ENCODE results near the gene GET4. TPM values are rescaled to one million over a fixed set of nuclear protein-coding genes. Genes with fewer than 3 reads are reported as not detected.

The GET4 gene
- total and polyA plus RNA-seq, 12 donors, result 38.3 to 190 (median 69.4) TPM

DNA sequence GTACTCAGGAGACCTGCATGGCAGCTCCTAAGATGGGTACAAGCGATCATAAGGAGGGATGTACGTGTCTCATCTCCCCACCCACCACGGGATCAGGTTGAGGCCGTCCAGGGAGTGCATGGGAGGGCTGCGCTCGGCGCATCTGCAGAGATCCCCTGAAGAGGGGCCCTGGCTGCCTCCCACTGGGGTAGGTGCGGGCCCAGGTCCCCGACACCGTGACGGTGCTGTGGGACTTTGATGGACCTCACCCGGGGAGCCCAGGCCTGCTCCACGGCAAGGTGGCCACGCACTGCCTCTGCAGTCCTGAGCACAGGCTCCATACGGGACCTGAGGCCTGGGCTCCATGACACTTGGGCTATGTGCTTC, 12.7 kb downstream of the GET4 start:
- Histone ChIP-seq H3K27ac (peak overlapping the region in 4 of 5 donors; percentile 40 to 87 (median 59)), H3K4me1 (replicated peaks in 1 of 2) (peaks cover 20 to 38% of the 10 kb centered on the region in 2 donors), H3K4me3 (no peak overlapping the region), H3K27me3 (no peaks in the 10 kb centered on the region), H3K9me3 (replicated peaks in 1 of 3) (no peaks in the 10 kb centered on the region), H3K36me3 (replicated peaks in 1 of 2) (peaks cover 0 to 56% of the 10 kb centered on the region in 2 donors)
- TF ChIP-seq, protein P1, sequence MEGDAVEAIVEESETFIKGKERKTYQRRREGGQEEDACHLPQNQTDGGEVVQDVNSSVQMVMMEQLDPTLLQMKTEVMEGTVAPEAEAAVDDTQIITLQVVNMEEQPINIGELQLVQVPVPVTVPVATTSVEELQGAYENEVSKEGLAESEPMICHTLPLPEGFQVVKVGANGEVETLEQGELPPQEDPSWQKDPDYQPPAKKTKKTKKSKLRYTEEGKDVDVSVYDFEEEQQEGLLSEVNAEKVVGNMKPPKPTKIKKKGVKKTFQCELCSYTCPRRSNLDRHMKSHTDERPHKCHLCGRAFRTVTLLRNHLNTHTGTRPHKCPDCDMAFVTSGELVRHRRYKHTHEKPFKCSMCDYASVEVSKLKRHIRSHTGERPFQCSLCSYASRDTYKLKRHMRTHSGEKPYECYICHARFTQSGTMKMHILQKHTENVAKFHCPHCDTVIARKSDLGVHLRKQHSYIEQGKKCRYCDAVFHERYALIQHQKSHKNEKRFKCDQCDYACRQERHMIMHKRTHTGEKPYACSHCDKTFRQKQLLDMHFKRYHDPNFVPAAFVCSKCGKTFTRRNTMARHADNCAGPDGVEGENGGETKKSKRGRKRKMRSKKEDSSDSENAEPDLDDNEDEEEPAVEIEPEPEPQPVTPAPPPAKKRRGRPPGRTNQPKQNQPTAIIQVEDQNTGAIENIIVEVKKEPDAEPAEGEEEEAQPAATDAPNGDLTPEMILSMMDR (IDR thresholded peaks at IDR 0.05), result no peak
- no peak for TF ChIP-seq POLR2A (IDR thresholded peaks at IDR 0.05)
- DNase-seq, result no peak
- intact Hi-C loops (cut with DNase I), result loop anchor here in 1 of 2 donors (10.0 kb wide), 1 partner anchor 76 kb away; no protein-coding TSS in a partner anchor
- WGBS, 4 donors, result 80 to 86% (median 81%) methylated on average over 4 to 15 of the region's 15 CpGs

- Histone ChIP-seq H3K9me3 (replicated peaks in 1 of 3) (no peaks in the 10 kb centered on the region), H3K36me3 (replicated peaks in 1 of 2) (peaks cover 0 to 60% of the 10 kb centered on the region in 2 donors), H3K4me3 (no peak overlapping the region), H3K4me1 (replicated peaks in 1 of 2) (peaks cover 17 to 34% of the 10 kb centered on the region in 2 donors), H3K27ac (peak overlapping the region in 4 of 5 donors; percentile 40 to 87 (median 59)), H3K27me3 (no peaks in the 10 kb centered on the region)
- peak in 1 of 7 donors; percentile 13 for DNase-seq
- 90 to 99% (median 97%) methylated on average over 11 to 17 of the region's 18 CpGs for WGBS, 4 donors
- intact Hi-C loops (cut with DNase I), result loop anchor here in 1 of 2 donors (10.0 kb wide), 1 partner anchor 75 kb away; no protein-coding TSS in a partner anchor
- TF ChIP-seq, protein P1 (IDR thresholded peaks at IDR 0.05), result no peak
- TF ChIP-seq POLR2A (IDR thresholded peaks at IDR 0.05), result no peak
Observed at GRCh38 chr7:889391-889790, 13.0 kb downstream of the GET4 start.

- Histone ChIP-seq H3K27ac (no peak overlapping the region), H3K4me3 (no peak overlapping the region), H3K36me3 (replicated peaks in 1 of 2) (peaks cover 0 to 75% of the 10 kb centered on the region in 2 donors), H3K27me3 (no peaks in the 10 kb centered on the region), H3K9me3 (replicated peaks in 1 of 3) (no peaks in the 10 kb centered on the region), H3K4me1 (replicated peaks in 1 of 2) (peaks cover 11 to 19% of the 10 kb centered on the region in 2 donors)
- 89 to 95% (median 94%) methylated on average over 15 of the region's 15 CpGs for WGBS, 4 donors
- no peak for TF ChIP-seq POLR2A (IDR thresholded peaks at IDR 0.05)
- TF ChIP-seq, protein P1 (IDR thresholded peaks at IDR 0.05), result no peak
- intact Hi-C loops (cut with DNase I), result no loop called here
- DNase-seq, result no peak
Observed at GRCh38 chr7:890868-891267, 14.5 kb downstream of the GET4 start.

DNA sequence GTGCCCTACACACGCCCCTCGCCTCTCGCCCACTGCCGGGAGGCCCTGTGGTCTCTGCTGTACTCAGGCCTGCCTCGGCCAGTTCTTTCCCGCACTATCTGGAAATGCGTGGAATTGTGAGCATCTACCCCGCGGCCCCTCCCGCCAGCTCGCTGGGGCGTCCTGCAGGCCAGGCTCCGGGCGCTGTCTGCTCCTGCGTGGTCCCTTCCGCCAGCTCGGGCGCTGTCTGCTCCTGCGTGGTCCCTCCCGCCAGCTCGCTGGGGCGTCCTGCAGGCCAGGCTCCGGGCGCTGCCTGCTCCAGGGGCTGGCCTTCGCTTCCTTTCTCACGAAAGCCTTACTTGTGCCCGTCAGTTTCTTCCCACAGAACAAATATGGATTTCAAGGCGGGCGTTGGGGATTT, 14.9 kb downstream of the GET4 start:
- H3K4me1 ChIP-seq (replicated peaks in 1 of 2), result peaks cover 11 to 16% of the 10 kb centered on the region in 2 donors
- WGBS, 4 donors, result 90 to 96% (median 95%) methylated on average over 13 to 29 of the region's 29 CpGs
- intact Hi-C loops (cut with DNase I), result no loop called here
- no peak overlapping the region for H3K27ac ChIP-seq
- no peak overlapping the region for H3K4me3 ChIP-seq
- H3K27me3 ChIP-seq, result no peaks in the 10 kb centered on the region
- no peaks in the 10 kb centered on the region for H3K9me3 ChIP-seq (replicated peaks in 1 of 3)
- no peak for DNase-seq
- TF ChIP-seq, protein P1 (IDR thresholded peaks at IDR 0.05), result no peak
- peaks cover 0 to 79% of the 10 kb centered on the region in 2 donors for H3K36me3 ChIP-seq (replicated peaks in 1 of 2)

Data from adrenal gland (tissue), 12 donors.